ENCODE results near the gene LDLRAD1.

DNA sequence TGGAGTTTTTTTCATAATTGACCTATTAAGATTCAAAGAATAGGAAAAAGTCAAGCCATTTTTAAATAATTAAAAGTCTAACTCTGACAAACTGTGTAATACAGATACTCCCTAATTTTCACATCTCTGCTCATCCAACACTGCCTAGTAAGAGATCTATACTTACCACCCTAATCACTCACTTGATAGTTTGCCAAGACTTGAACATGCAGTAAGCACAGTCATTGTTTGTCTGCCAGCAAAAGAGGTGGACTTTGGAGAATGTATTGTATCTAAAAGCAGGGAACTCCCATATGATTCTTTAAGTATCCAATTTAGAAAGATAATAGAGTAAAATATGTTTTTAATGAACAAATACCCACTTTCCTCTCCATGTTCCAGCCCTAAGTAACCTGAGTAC, 19.5 kb upstream of the LDLRAD1 start:
- TF ChIP-seq, protein P1, sequence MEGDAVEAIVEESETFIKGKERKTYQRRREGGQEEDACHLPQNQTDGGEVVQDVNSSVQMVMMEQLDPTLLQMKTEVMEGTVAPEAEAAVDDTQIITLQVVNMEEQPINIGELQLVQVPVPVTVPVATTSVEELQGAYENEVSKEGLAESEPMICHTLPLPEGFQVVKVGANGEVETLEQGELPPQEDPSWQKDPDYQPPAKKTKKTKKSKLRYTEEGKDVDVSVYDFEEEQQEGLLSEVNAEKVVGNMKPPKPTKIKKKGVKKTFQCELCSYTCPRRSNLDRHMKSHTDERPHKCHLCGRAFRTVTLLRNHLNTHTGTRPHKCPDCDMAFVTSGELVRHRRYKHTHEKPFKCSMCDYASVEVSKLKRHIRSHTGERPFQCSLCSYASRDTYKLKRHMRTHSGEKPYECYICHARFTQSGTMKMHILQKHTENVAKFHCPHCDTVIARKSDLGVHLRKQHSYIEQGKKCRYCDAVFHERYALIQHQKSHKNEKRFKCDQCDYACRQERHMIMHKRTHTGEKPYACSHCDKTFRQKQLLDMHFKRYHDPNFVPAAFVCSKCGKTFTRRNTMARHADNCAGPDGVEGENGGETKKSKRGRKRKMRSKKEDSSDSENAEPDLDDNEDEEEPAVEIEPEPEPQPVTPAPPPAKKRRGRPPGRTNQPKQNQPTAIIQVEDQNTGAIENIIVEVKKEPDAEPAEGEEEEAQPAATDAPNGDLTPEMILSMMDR (optimal IDR thresholded peaks at IDR 0.05 in 1 of 3, IDR thresholded peaks at IDR 0.05 in 1 of 3, conservative IDR thresholded peaks at IDR 0.05 in 1 of 3; ENCODE audit: extremely low read depth in 1 of 3, insufficient read depth in 2 of 3, low read length in 3 of 3), result no peak
- no peak for TF ChIP-seq EZH2 (IDR thresholded peaks at IDR 0.05; ENCODE audit: low read length)

All from keratinocyte (primary cell).